ENCODE data around the gene SIRT4.

- TF ChIP-seq EZH2 (IDR thresholded peaks at IDR 0.05; ENCODE audit: insufficient read depth, low read length) (no peak), CTCF (IDR thresholded peaks at IDR 0.05; ENCODE audit: insufficient read depth, low read depth, low read length) (no peak)
Measured at GRCh38 chr12:120292661-120293531, 9.2 kb upstream of the SIRT4 start, which contains the start of gene RNU4-1.
